GM19438 (cell line): Measurements from ENCODE around the gene PYCR2.
"Not testable (repeated sequence)": the region's sequence is repeated elsewhere in the genome, so short reads cannot be mapped to it uniquely, and the experiment has no call there.

Source experiments
- ATAC-seq: cut with Tn5 transposase; IDR thresholded peaks from one replicate; pipeline ENCODE4 v1.9.1; 2021; ENCODE audit warnings: low read depth; ENCODE audit not compliant: unreplicated experiment

PYCR2 gene

GRCh38 chr1:225943582-225943981 is 19.5 kb upstream of the PYCR2 start:
- no peak for ATAC-seq

DNA sequence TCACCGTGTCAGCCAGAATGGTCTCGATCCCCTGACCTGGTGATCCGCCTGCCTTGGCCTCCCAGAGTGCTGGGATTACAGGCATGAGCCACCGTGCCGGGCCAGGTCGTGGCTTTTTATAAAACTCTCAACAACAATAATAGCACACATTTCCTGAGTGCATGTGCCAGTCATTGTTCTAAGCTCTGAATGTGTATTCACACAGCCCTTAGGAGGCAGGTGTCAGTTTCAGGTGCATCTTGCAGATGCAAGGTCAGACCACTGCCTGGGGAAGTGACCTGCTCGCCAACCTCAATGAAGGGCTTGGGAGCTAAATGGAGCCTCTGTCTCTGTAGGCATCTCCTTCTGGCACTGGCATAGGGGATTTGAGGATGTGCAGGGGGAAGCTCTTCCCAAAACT is 18.5 kb upstream of the PYCR2 start:
- peak; percentile 81 for ATAC-seq

DNA sequence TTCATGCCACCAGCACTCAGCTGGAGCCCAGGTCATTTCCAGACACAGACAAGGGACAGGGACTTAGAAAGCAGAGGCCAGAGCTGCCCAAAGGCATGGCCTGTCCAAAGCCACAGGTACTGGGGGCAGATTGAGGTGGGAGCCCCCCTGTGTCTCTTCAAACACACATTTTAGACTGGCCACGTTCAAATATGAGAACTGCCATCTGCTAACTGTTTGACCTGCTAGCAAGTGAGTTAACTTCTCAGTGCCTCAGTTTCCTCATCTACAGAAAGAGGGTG is 17.8 kb upstream of the PYCR2 start:
- no peak for ATAC-seq

- no peak for ATAC-seq
Measured at GRCh38 chr1:225941187-225941941, 17.3 kb upstream of the PYCR2 start, which contains the start of gene LEFTY2. LEFTY2 (minus strand) TSS chr1:225941220; CDS start chr1:225941140, 80 bp downstream.

DNA sequence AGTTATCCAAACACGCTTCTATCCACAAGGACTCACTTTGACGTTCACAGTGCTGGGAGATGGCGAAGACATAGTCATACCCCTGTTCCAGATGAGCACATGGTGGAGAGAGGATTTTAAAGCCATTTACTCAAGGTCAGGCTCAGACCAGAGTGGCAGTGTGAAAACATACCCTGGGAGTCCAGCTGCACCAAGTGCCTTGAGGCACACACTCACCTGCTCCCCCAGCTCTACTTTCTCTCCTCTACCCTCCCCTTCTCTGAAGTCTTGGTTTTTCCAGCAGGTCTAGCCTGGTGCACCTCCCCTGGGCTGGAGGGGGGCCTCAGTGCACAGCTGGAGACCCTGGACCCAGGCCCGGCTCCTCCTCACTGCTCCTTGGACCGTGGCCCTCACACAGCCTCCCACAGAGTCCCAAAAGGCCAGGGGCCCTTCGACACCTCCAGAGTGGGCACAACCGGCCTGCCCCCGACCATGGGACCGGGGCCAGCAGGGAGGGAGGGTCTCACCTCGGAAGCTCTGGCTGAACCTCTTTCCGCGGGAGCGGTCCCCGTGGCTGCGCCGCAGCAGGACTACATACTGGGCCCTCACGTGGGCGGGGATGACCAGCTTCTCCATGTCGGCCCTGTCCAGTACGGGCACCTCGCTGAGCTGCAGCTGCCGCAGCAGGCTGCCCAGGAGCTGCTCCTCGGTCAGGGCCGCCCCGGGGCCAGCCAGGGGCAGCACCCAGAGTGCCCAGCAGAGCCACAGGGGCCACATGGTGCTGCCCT is 16.5 kb upstream of the PYCR2 start:
- no peak for ATAC-seq

GRCh38 chr1:225939939-225940310 is 15.9 kb upstream of the PYCR2 start:
- ATAC-seq: not testable (repeated sequence)

DNA sequence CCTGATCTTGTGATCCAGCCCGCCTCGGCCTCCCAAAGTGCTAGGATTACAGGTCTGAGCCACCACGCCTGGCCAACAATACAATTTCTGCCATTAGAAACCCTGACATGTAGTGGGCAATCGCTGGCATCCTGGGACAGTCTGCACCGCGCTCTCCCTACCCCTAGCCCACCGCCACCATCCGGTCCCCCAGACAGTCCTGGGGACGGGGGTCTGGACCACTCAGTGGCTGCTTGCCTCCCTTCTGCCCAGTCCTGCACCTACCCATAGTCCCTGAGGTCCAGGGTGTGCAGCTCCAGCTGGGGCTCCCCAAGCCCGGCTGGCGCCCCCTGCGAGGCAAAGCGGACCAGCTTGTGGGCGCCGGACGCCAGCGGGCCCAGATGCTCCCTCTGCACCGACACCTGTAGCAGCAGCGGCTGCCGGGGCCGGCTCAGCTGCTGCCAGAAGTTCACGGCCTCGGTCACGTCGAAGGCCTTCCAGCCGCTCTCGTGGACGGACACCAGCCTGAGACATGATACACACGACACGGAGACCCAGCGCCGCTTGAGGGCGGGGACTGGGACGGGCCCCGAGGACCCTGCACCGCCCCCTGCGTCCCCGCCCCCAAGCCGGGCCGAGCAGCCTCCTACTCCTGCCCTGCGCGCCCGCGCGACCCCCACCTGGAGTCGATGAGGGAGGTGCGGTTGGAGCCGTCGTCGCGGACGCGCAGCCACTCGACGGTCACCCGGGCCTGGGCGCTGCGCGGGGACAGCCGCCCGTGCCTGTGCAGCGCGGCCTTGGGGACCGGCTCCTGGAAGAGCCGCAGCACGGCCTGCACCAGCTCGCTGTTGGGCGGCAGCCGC is 15.3 kb upstream of the PYCR2 start:
- not testable (repeated sequence) for ATAC-seq

DNA sequence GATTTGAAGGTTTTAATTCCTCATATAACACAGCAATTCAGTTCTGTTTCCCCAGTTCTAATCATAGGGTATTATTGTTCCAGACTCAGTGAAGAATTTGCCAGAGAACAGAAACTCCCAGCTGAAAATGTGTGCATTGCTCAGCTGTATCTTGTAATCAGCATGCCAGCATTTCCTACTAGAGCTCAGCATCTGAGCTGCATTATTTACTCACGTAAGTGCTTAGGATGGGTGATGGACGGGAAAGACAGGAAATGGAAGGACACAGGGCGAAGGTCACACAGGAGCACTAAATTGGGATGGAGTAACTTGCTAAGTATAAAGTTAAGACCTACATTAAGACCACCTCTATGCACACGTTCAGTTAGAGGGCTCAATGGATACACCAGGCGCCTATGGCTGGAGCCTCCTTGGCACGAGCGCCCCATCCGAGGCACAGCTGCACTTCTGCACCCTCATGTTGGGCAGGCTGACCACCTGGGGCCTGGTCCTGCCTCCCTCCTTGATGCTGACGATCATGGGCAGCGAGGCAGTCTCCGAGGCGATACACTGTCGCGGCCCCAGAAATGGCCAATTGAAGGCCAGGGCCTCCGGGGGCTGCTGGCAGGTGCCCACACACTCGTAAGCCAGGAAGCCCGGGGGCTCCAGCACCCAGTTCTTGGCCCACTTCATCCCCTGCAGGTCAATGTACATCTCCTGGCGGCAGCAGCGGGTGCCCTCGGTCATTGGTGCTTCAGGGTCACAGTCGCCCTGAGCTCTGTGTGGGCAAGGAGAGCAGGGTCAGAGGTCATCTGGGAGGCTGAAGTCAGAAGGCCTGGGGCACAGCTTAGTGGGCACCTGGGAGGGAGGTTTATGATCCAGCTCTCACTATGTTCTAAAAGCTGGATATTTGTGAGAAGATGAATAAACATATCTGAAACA is 13.3 kb upstream of the PYCR2 start:
- ATAC-seq: no peak

DNA sequence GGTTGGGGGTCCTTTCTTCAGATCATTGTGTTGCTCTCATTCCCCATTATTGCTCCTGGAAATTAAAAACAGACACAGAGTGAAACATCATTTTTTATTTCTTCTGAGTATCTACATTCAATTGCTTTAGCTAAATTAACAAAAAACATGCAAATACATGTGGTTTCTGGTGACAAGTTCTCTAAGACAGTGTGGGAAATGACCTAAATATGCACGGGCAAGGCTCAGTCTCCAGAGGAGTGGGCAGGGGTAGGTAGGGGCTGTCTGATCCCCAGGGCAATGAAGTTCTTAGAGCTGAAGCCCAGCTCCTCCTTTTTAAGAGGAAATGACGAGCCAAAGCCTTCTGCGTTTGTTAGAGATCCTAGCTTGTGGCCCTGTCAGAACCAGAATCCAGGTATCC is 12.5 kb upstream of the PYCR2 start:
- no peak for ATAC-seq

- ATAC-seq: not testable (repeated sequence)
Measured at GRCh38 chr1:225936086-225936485, 12.0 kb upstream of the PYCR2 start.

DNA sequence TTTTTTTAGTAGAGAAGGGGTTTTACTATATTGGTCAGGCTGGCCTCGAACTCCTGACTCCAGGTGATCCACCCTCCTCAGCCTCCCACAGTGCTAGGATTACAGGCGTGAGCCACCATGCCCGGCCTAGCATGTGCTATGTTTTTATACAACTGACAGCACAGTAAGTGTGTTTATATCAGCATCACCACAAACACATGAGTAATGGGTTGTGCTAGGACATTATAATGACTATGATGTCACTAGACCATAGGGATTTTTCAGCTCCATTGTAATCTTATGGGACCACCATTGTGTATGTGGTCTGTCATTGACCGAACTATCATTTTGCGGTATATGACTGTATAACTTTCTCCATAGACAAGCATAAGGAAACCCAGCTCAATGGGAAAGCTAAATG is 10.7 kb upstream of the PYCR2 start:
- no peak for ATAC-seq

GRCh38 chr1:225933072-225933471 is 9.0 kb upstream of the PYCR2 start:
- ATAC-seq: no peak

DNA sequence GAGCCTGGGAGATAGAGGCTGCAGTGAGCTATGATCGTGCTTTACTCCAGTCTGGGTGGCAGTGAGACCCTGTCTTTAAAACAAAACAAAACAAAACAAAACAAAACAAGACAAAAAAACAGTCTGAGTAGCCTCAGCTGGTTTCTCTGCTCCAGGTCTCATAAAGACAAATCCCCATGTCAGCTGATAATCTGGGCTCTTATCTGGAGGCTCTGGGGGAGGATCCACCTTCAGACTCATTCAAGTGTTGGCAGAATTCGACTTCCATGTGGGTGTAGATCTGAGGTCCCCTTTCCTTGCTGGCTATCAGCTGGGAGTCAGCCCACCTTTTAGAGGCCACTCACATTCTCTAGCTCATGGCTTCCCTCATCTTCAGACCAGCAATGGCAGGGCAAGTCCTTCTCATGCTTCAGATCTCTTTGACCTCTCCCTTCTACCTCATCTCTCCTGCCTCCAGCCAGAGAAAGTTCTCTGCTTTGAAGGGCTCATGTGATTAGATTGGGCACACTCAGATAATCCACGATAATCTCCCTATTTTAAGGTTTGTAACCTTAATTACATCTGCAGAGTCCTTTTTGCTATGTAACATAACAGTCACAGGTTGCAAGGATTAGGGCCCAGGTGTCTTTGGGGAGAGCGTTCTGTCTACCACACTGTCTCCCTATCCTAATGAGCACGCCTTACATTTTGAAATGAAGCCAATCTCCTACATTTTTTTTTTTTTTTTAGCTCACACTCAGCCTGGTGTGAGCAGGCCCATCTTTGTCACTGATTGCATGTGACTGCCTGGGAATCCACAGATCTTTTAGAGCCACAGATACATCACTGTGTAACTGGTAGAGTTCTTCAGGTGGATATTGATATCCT is 7.5 kb upstream of the PYCR2 start:
- no peak for ATAC-seq

DNA sequence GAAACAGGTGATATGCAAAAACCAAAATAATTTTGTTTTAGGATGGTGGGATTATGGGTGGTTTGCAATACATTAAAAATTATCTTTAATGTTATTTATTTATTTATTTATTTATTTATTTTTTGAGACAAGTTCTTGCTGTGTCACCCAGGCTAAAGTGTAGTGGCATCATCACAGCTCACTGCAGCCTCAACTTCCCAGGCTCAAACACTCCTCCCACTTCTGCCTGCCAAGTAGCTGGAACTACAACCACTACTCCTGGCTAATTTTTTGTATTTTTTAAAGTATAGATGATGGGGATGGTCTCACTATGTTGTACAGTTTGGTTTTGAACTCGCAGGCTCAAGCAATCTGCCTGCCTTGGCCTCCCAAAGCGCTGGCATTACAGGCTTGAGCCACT is 6.5 kb upstream of the PYCR2 start:
- ATAC-seq: no peak

DNA sequence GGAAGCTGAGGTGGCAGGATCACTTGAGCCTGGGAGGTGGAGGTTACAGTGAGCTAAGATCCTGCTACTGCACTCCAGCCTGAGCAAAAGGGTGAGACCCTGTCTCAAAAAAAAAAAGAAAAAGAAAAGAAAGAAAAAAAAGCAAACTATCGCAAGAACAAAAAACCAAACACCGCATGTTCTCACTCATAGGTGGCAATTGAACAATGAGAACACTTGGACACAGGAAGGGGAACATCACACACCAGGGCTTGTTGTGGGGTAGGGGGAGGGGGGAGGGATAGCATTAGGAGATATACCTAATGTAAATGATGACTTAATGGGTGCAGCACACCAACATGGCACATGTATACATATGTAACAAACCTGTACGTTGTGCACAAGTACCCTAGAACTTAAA is 5.4 kb upstream of the PYCR2 start:
- not testable (repeated sequence) for ATAC-seq

GRCh38 chr1:225928186-225929175 is 4.4 kb upstream of the PYCR2 start:
- ATAC-seq: no peak

DNA sequence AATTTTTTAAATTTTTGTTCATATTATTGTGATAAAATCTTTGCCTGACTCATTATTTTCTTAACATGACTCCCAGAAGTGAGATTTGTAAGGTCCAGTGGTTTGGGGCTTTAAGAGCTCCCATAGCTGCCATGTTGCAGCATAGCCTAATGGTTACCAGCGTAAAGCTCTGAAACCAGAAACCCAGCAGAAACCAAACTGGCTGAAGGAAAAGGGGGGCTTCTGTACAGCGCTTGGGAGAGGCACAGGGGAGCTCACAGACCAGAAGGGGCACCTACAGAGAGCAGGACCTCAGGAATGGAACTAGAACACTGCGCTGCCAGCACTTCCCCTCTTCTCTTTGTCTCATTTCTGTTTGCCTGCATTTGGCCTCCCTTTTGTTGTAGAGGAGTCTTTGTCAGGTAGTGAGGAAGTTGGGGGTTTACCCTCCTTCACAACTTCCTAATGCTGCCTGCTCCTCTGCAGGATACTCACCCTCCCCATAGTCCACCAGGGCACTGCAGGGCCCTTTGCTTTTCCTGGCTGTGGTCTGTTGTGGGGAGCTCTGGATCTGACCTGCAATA is 2.6 kb upstream of the PYCR2 start:
- no peak for ATAC-seq

GRCh38 chr1:225923381-225923691 is 714 bp downstream of the PYCR2 start:
- ATAC-seq: no peak
